ENCODE measurements around the gene CLMP.

CLMP gene

GRCh38 chr11:123233975-123234334, 38.9 kb upstream of the CLMP start:
- Histone ChIP-seq H4K20me1 (no peaks in the 10 kb centered on the region), H3K9ac (peak overlapping the region; percentile 40; the same call in 1 of the 2 replicates), H3K27me3 (no peaks in the 10 kb centered on the region), H3K4me3 (no peak overlapping the region), H3K27ac (peak overlapping the region; percentile 49; the same call in 1 of the 2 replicates), H3K36me3 (no peaks in the 10 kb centered on the region), H3K4me1 (peaks cover 28% of the 10 kb centered on the region), H3K9me3 (no peaks in the 10 kb centered on the region), H3K4me2 (peak overlapping the region; percentile 81)
- no peak for TF ChIP-seq Cebpa-rat (IDR thresholded peaks at IDR 0.05)

GRCh38 chr11:123233280-123233974, 38.4 kb upstream of the CLMP start:
- H3K9ac ChIP-seq = peak overlapping the region; percentile 40; the same call in 1 of the 2 replicates
- H3K4me1 ChIP-seq = peaks cover 28% of the 10 kb centered on the region
- H3K36me3 ChIP-seq = no peaks in the 10 kb centered on the region
- no peaks in the 10 kb centered on the region for H3K27me3 ChIP-seq
- H3K4me3 ChIP-seq = no peak overlapping the region
- H3K4me2 ChIP-seq = peak overlapping the region; percentile 81
- no peak for TF ChIP-seq Cebpa-rat (IDR thresholded peaks at IDR 0.05)
- no peaks in the 10 kb centered on the region for H4K20me1 ChIP-seq
- peak overlapping the region; percentile 49 for H3K27ac ChIP-seq
- no peaks in the 10 kb centered on the region for H3K9me3 ChIP-seq

DNA sequence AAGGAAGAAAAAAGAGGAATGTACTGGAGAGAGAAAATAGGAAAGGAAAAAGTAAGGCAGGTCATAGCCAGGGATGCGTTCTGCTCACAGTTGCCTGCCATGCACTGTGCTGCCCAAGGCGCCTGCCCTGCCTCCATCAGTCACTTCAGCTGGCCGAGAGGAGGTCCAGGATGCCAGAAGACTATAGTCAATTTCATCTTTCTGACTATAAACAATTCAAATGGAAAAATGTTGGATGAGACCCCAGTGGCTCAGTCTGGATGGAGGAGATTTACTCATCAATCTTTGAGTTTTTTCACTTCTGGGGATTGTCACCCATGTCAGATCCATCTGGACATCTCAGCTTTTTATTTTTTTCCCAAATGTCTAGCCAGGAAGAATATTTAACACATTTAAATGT, 36.7 kb upstream of the CLMP start:
- Histone ChIP-seq H3K9me3 (no peaks in the 10 kb centered on the region), H3K27me3 (no peaks in the 10 kb centered on the region), H3K4me1 (peaks cover 33% of the 10 kb centered on the region), H4K20me1 (no peaks in the 10 kb centered on the region), H3K4me2 (no peak overlapping the region), H3K9ac (no peak overlapping the region), H3K27ac (no peak overlapping the region), H3K36me3 (no peaks in the 10 kb centered on the region), H3K4me3 (no peak overlapping the region)
- no peak for TF ChIP-seq Cebpa-rat (IDR thresholded peaks at IDR 0.05)

GRCh38 chr11:123231256-123231655, 36.2 kb upstream of the CLMP start:
- no peak for TF ChIP-seq Cebpa-rat (IDR thresholded peaks at IDR 0.05)
- Histone ChIP-seq H3K4me2 (no peak overlapping the region), H3K4me3 (no peak overlapping the region), H4K20me1 (no peaks in the 10 kb centered on the region), H3K9ac (no peak overlapping the region), H3K27me3 (no peaks in the 10 kb centered on the region), H3K9me3 (no peaks in the 10 kb centered on the region), H3K36me3 (no peaks in the 10 kb centered on the region), H3K4me1 (peaks cover 33% of the 10 kb centered on the region), H3K27ac (no peak overlapping the region)

DNA sequence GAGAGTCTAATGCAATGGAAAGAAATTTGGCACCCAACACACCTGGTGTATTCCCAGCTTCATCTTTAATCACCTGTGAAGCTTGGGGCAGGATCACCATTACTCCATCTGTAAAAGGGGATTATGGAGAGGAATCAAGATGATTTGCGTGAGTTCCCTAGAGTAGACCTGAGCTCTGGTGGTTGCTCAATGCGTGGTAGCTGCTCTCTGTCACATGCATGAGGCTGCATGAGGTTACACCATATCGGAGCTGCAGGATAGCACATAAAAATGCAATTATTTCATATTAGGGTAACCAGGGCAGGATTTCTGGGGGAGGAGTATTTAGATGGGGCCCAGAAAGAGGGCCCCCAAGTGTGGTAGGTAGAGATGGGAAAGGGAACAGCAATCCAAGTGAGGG, 35.3 kb upstream of the CLMP start:
- H3K27ac ChIP-seq = no peak overlapping the region
- no peaks in the 10 kb centered on the region for H3K36me3 ChIP-seq
- no peak overlapping the region for H3K4me2 ChIP-seq
- TF ChIP-seq Cebpa-rat (IDR thresholded peaks at IDR 0.05) = no peak
- no peaks in the 10 kb centered on the region for H3K27me3 ChIP-seq
- no peak overlapping the region for H3K9ac ChIP-seq
- H3K4me1 ChIP-seq = peaks cover 25% of the 10 kb centered on the region
- H3K9me3 ChIP-seq = no peaks in the 10 kb centered on the region
- no peaks in the 10 kb centered on the region for H4K20me1 ChIP-seq
- no peak overlapping the region for H3K4me3 ChIP-seq

DNA sequence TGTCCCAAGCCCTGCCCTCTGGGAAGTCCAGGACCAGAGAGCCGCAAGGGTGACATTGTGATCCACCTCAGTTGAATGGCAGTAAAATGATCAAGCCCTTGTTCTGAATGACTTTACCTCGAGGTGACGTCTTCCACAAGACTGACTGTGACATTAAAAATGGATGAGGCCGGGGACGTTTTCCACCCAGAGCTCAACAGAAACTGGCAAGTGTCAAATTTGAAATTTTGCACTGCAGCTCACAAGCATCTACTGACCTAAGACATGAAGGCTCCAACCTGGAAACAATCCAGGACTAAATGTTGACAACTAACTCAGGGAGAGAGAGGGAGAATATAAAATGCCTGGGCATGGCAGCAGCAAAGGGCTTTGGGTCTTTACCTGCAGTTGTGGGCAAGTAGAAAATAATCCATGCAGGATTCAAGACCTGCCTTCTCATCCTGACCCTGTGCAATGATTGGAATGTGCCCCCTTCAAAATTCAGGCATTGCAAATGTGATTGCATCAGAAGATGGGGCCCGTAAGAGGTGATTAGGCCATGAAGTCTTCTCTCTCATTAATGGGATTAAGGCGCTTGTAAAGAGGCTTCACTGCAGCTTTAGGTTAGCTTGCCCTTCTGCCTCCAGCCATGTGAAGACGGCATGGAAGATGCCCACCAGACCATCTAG, 33.6 kb upstream of the CLMP start:
- no peak overlapping the region for H3K9ac ChIP-seq
- H3K27me3 ChIP-seq = no peaks in the 10 kb centered on the region
- no peak overlapping the region for H3K4me3 ChIP-seq
- H3K4me1 ChIP-seq = peaks cover 14% of the 10 kb centered on the region
- no peak overlapping the region for H3K4me2 ChIP-seq
- no peak overlapping the region for H3K27ac ChIP-seq
- H3K9me3 ChIP-seq = no peaks in the 10 kb centered on the region
- no peak for TF ChIP-seq Cebpa-rat (IDR thresholded peaks at IDR 0.05)
- no peaks in the 10 kb centered on the region for H3K36me3 ChIP-seq
- no peaks in the 10 kb centered on the region for H4K20me1 ChIP-seq

GRCh38 chr11:123227763-123228495, 32.9 kb upstream of the CLMP start:
- Histone ChIP-seq H3K9ac (no peak overlapping the region), H3K27ac (no peak overlapping the region), H3K36me3 (no peaks in the 10 kb centered on the region), H3K4me2 (no peak overlapping the region), H3K9me3 (no peaks in the 10 kb centered on the region), H3K27me3 (no peaks in the 10 kb centered on the region), H4K20me1 (no peaks in the 10 kb centered on the region), H3K4me1 (peaks cover 7% of the 10 kb centered on the region), H3K4me3 (no peak overlapping the region)
- no peak for TF ChIP-seq Cebpa-rat (IDR thresholded peaks at IDR 0.05)

GRCh38 chr11:123221584-123221983, 26.5 kb upstream of the CLMP start:
- no peak overlapping the region for H3K4me3 ChIP-seq
- H3K9ac ChIP-seq = no peak overlapping the region
- no peaks in the 10 kb centered on the region for H3K27me3 ChIP-seq
- no peaks in the 10 kb centered on the region for H4K20me1 ChIP-seq
- TF ChIP-seq Cebpa-rat (IDR thresholded peaks at IDR 0.05) = no peak
- no peak overlapping the region for H3K4me2 ChIP-seq
- no peak overlapping the region for H3K27ac ChIP-seq
- no peaks in the 10 kb centered on the region for H3K36me3 ChIP-seq
- peaks cover 9% of the 10 kb centered on the region for H3K9me3 ChIP-seq
- H3K4me1 ChIP-seq = no peaks in the 10 kb centered on the region

GRCh38 chr11:123221096-123221561, 26.1 kb upstream of the CLMP start:
- no peaks in the 10 kb centered on the region for H3K4me1 ChIP-seq
- H3K9me3 ChIP-seq = peaks cover 9% of the 10 kb centered on the region
- no peaks in the 10 kb centered on the region for H3K27me3 ChIP-seq
- H3K4me2 ChIP-seq = no peak overlapping the region
- no peaks in the 10 kb centered on the region for H4K20me1 ChIP-seq
- no peak overlapping the region for H3K4me3 ChIP-seq
- TF ChIP-seq Cebpa-rat (IDR thresholded peaks at IDR 0.05) = no peak
- H3K27ac ChIP-seq = no peak overlapping the region
- H3K9ac ChIP-seq = no peak overlapping the region
- no peaks in the 10 kb centered on the region for H3K36me3 ChIP-seq

Measured in BLaER1 (cell line).